Sigmoid colon (tissue), 4 donors: ENCODE measurements around the gene CCL4.

ENCODE experiments used
- EP300 ChIP-seq, 4 donors: sonication (generic); formaldehyde crosslinking; IDR thresholded peaks; one replicate each; pipeline ENCODE4 v1.6.1; 2017; ENCODE audit warnings: antibody characterized with exemption in 4 of 4
- POLR2A ChIP-seq, 2 donors: fragments of 450-650 bp; IDR thresholded peaks; one replicate each; pipeline ENCODE4 v1.6.1; 2016; ENCODE audit warnings: antibody characterized with exemption in 2 of 2, mild to moderate bottlenecking in 2 of 2, moderate library complexity in 2 of 2
- POLR2AphosphoS5 ChIP-seq, 4 donors: sonication (generic); formaldehyde crosslinking; IDR thresholded peaks; one replicate each; pipeline ENCODE4 v1.6.1; 2017; ENCODE audit warnings: antibody characterized with exemption in 4 of 4
- TF ChIP-seq, protein P1 (sequence below), 4 experiments: fragments of 450-650 bp in 3 of 4; fragments of 200-600 bp in 1 of 4; IDR thresholded peaks; one replicate each; pipeline ENCODE4 v1.5.1; 2016 to 2019; ENCODE audit warnings: antibody characterized with exemption in 4 of 4, mild to moderate bottlenecking in 3 of 4, moderate library complexity in 2 of 4

DNA sequence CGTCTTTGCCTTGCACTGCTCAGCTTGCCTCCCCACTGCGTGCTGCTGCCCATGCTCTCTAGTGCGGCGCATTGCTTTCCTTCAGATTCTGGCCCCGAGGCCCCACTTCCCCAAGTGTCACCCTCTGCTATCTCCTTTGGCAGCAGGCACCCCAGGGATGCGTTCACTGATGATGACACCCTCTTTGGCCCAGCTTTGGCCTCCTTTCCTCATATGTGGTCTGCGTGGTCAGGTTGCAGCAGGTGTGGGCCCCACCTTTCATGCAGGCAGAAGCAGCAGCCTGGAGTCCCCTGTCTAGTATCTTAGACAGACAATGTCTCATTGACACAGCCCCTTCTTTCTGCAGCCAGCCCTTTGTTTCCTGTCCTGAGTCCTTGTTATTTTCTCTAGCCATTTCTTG, 8.9 kb upstream of the CCL4 start:
- no peak for TF ChIP-seq EP300 (IDR thresholded peaks at IDR 0.05)
- TF ChIP-seq, protein P1, sequence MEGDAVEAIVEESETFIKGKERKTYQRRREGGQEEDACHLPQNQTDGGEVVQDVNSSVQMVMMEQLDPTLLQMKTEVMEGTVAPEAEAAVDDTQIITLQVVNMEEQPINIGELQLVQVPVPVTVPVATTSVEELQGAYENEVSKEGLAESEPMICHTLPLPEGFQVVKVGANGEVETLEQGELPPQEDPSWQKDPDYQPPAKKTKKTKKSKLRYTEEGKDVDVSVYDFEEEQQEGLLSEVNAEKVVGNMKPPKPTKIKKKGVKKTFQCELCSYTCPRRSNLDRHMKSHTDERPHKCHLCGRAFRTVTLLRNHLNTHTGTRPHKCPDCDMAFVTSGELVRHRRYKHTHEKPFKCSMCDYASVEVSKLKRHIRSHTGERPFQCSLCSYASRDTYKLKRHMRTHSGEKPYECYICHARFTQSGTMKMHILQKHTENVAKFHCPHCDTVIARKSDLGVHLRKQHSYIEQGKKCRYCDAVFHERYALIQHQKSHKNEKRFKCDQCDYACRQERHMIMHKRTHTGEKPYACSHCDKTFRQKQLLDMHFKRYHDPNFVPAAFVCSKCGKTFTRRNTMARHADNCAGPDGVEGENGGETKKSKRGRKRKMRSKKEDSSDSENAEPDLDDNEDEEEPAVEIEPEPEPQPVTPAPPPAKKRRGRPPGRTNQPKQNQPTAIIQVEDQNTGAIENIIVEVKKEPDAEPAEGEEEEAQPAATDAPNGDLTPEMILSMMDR (IDR thresholded peaks at IDR 0.05): no peak
- no peak for TF ChIP-seq POLR2AphosphoS5 (IDR thresholded peaks at IDR 0.05)
- TF ChIP-seq POLR2A (IDR thresholded peaks at IDR 0.05): no peak
